Right lobe of liver (tissue), 6 donors: Measurements from ENCODE around the gene MOAP1. TPM values are rescaled to one million over a fixed set of nuclear protein-coding genes. Genes with fewer than 3 reads are reported as not detected.
A peak's percentile ranks its signal among the peaks of the same experiment; 100 is the strongest.
"Not testable (repeated sequence)": the region's sequence is repeated elsewhere in the genome, so short reads cannot be mapped to it uniquely, and the experiment has no call there.

Source experiments
- ATAC-seq, 4 donors: fragments of 200-7000 bp; cut with Tn5 transposase; one replicate each; pipeline ENCODE4 v1.9.1; 2020; ENCODE audit warnings: mild to moderate bottlenecking in 4 of 4, moderate library complexity in 4 of 4
- DNase-seq, 3 donors: peaks; one replicate each; pipeline ENCODE4 v3.0.0-alpha.2; 2020
- H3K27ac ChIP-seq, 3 donors: fragments of 200-600 bp; one replicate each; pipeline ENCODE4 v1.8.0; 2022
- H3K27me3 ChIP-seq, 2 donors: fragments of 200-600 bp; one replicate each; pipeline ENCODE4 v1.8.0; 2022
- H3K36me3 ChIP-seq, 4 donors: fragments of 200-600 bp; sonication (generic) in 1 of 4; one replicate each; pipeline versions ENCODE4 v1.5.1 to v1.8.0; 2017 to 2022; ENCODE audit warnings: control low read depth in 1 of 4
- H3K4me1 ChIP-seq, 4 donors: fragments of 200-600 bp; sonication (generic) in 1 of 4; one replicate each; pipeline versions ENCODE4 v1.5.1 to v1.8.0; 2017 to 2022; ENCODE audit warnings: control low read depth in 1 of 4
- H3K4me3 ChIP-seq, 3 donors: fragments of 200-600 bp; one replicate each; pipeline ENCODE4 v1.8.0; 2022
- H3K9me3 ChIP-seq, 4 donors: fragments of 200-600 bp; sonication (generic) in 1 of 4; one replicate each; pipeline versions ENCODE4 v1.5.1 to v1.8.0; 2017 to 2022; ENCODE audit warnings: control low read depth in 1 of 4
- CTCF ChIP-seq, 4 donors: fragments of 200-600 bp in 3 of 4; fragments of 450-650 bp in 1 of 4; IDR thresholded peaks; one replicate each; pipeline versions ENCODE4 v1.5.1 to v1.8.0; 2016 to 2022; ENCODE audit warnings: antibody characterized with exemption in 4 of 4, mild to moderate bottlenecking in 2 of 4
- POLR2A ChIP-seq: fragments of 450-650 bp; IDR thresholded peaks from one replicate; pipeline ENCODE4 v1.6.1; 2017; ENCODE audit warnings: antibody characterized with exemption, mild to moderate bottlenecking
- WGBS: methylation state at CpG from one replicate; pipeline ENCODE4 v1.1.6; 2018; ENCODE audit warnings: low coverage, low lambda C conversion rate; ENCODE audit not compliant: insufficient coverage; ENCODE audit errors: missing lambda C conversion rate; 5-methylcytosine and 5-hydroxymethylcytosine counted together
- intact Hi-C, 2 donors: fragments of 100-400 bp; cut with DNase I; formaldehyde crosslinking; loops; one replicate each; pipeline versions ENCODE4 v1.11.2 to v1.14.1; 2022
- long read RNA-seq: library from polyadenylated mRNA; unstranded; transcript quantifications from one replicate; pipeline ENCODE4 v2.0.0, GENCODE V29; 2019
- total RNA-seq, 6 experiments: library from RNA; depleted of rRNA in 2 of 6; stranded (reverse); fragments of >200 nt in 2 of 6; fragmentation: NEBNext Ultra II Directional in 3 of 6; extraction: Animal tissue kit (Norgen Biotek cat#: 25700) in 3 of 6; gene quantifications; one replicate each; pipeline versions ENCODE4 v1.1.0 to v1.2.4, GENCODE V29; 2016 to 2023
- donor health status: DM: no; HTN: yes; CAD: no.
- donor health status: DM: no; HTN: no; CAD: no.
- donor health status: DM: no; HTN: no; CAD: no.
- donor health status: DM: no; HTN: yes; CAD: no.
- donor health status: DM: no; HTN: yes; CAD: no.

MOAP1 gene
- total RNA-seq: 10 to 100 TPM in 4 of 6 experiments, 1 to 10 TPM in 2; 9.4 to 13.5 (median 11.3) TPM
- long read RNA-seq, partial matches to known transcripts: 0 of 3 reads
- long read RNA-seq, other reads (novel, unspliced or antisense): 0 of 3 reads

GRCh38 chr14:93184391-93185348 is at the start of gene MOAP1, which contains the start of gene LYSET:
MOAP1 (minus strand) TSS chr14:93184897; CDS start chr14:93184242, 655 bp downstream.
LYSET (plus strand) TSS chr14:93185317; CDS start chr14:93185406, 89 bp downstream.
- intact Hi-C loops: no loop called here
- H3K9me3 ChIP-seq: no peaks in the 10 kb centered on the region
- no peaks in the 10 kb centered on the region for H3K27me3 ChIP-seq
- H3K36me3 ChIP-seq: peaks cover 0 to 7% (median 0%) of the 10 kb centered on the region in 4 donors
- peak within 1 kb of the TSS; percentile 68 to 98 (median 98) for H3K4me3 ChIP-seq
- ATAC-seq (peak; percentile 92 to 95 (median 94)), DNase-seq (peak; percentile 92 to 94 (median 93))
- H3K4me1 ChIP-seq: peaks cover 0 to 10% (median 3%) of the 10 kb centered on the region in 4 donors
- H3K27ac ChIP-seq: peak within 1 kb of the TSS; percentile 88 to 93 (median 92)
- TF ChIP-seq CTCF (IDR thresholded peaks at IDR 0.05) (peak; percentile 14 to 30 (median 23)), POLR2A (peak; percentile 89)
- WGBS: 3% methylated on average over 6 of the region's 124 CpGs

GRCh38 chr14:93233078-93233477 is 48.4 kb upstream of the MOAP1 start:
- WGBS: 82% methylated on average over 3 of the region's 5 CpGs
- not testable (repeated sequence) for H3K9me3 ChIP-seq, H3K27me3 ChIP-seq, H3K4me3 ChIP-seq, H3K36me3 ChIP-seq, H3K4me1 ChIP-seq, H3K27ac ChIP-seq, ATAC-seq, DNase-seq
- intact Hi-C loops: loop anchor here in 1 of 2 donors (10.0 kb wide), 1 partner anchor 312 kb away; no protein-coding TSS in a partner anchor

- no peak for TF ChIP-seq POLR2A
- no peak for TF ChIP-seq CTCF (IDR thresholded peaks at IDR 0.05)
- H3K27ac ChIP-seq: no peak overlapping the region
- ATAC-seq (no peak), DNase-seq (no peak)
- intact Hi-C loops: loop anchor here in 1 of 2 donors (10.0 kb wide), 1 partner anchor 313 kb away; no protein-coding TSS in a partner anchor
- no peaks in the 10 kb centered on the region for H3K27me3 ChIP-seq
- peaks cover 0 to 11% (median 6%) of the 10 kb centered on the region in 4 donors for H3K36me3 ChIP-seq
- H3K4me3 ChIP-seq: no peak overlapping the region
- H3K4me1 ChIP-seq: no peaks in the 10 kb centered on the region
- 83% methylated on average over 1 of the region's 17 CpGs for WGBS
- H3K9me3 ChIP-seq: no peaks in the 10 kb centered on the region
Observed at GRCh38 chr14:93232159-93232558, 47.5 kb upstream of the MOAP1 start.

GRCh38 chr14:93231129-93231979 is 46.7 kb upstream of the MOAP1 start:
- DNase-seq: no peak
- intact Hi-C loops: loop anchor here in 1 of 2 donors (10.0 kb wide), 1 partner anchor 313 kb away; no protein-coding TSS in a partner anchor
- WGBS: 47% methylated on average over 22 of the region's 39 CpGs
- no peaks in the 10 kb centered on the region for H3K4me1 ChIP-seq
- H3K36me3 ChIP-seq: peaks cover 0 to 16% (median 9%) of the 10 kb centered on the region in 4 donors
- no peaks in the 10 kb centered on the region for H3K27me3 ChIP-seq
- TF ChIP-seq CTCF (IDR thresholded peaks at IDR 0.05) (no peak), POLR2A (no peak)
- H3K4me3 ChIP-seq: peak overlapping the region in 2 of 3 donors; percentile 0 to 26
- H3K27ac ChIP-seq: no peak overlapping the region
- ATAC-seq: peak; percentile 31 to 66 (median 52)
- H3K9me3 ChIP-seq: no peaks in the 10 kb centered on the region
